Measurements from ENCODE around the gene SEZ6. TPM values are rescaled to one million over a fixed set of nuclear protein-coding genes. Genes with fewer than 3 reads are reported as not detected.

The SEZ6 gene
- total RNA-seq, 1 donor from 2014 or later: not detected

- DNase-seq (ENCODE audit: low spot score): no peak
Measured at GRCh38 chr17:29034510-29034909, 28.7 kb upstream of the SEZ6 start.

- no peak for DNase-seq (ENCODE audit: low spot score)
Measured at GRCh38 chr17:29032857-29033197, 27.0 kb upstream of the SEZ6 start.

- no peak for DNase-seq (ENCODE audit: low spot score)
Measured at GRCh38 chr17:29032013-29032856, 26.4 kb upstream of the SEZ6 start.

- DNase-seq (ENCODE audit: low spot score): no peak
Measured at GRCh38 chr17:29031488-29031887, 25.7 kb upstream of the SEZ6 start.

- DNase-seq (ENCODE audit: low spot score): no peak
Measured at GRCh38 chr17:29024316-29024952, 18.6 kb upstream of the SEZ6 start.

- DNase-seq (ENCODE audit: low spot score): no peak
Measured at GRCh38 chr17:29022074-29022473, 16.2 kb upstream of the SEZ6 start.

- DNase-seq (ENCODE audit: low spot score): no peak
Measured at GRCh38 chr17:29021226-29021625, 15.4 kb upstream of the SEZ6 start.

- DNase-seq (ENCODE audit: low spot score): no peak
Measured at GRCh38 chr17:29020576-29020975, 14.7 kb upstream of the SEZ6 start.

GRCh38 chr17:29019475-29020181 lies 13.8 kb upstream of the SEZ6 start:
- no peak for DNase-seq (ENCODE audit: low spot score)

- DNase-seq (ENCODE audit: low spot score): no peak
Measured at GRCh38 chr17:29018788-29019474, 13.1 kb upstream of the SEZ6 start.

- no peak for DNase-seq (ENCODE audit: low spot score)
Measured at GRCh38 chr17:29016345-29017210, 10.7 kb upstream of the SEZ6 start.

- DNase-seq (ENCODE audit: low spot score): no peak
Measured at GRCh38 chr17:29014716-29015115, 8.9 kb upstream of the SEZ6 start.

GRCh38 chr17:29012535-29012934 lies 6.7 kb upstream of the SEZ6 start:
- DNase-seq (ENCODE audit: low spot score): no peak

- no peak for DNase-seq (ENCODE audit: low spot score)
Measured at GRCh38 chr17:29010586-29010985, 4.8 kb upstream of the SEZ6 start.

GRCh38 chr17:29010129-29010528 lies 4.3 kb upstream of the SEZ6 start:
- no peak for DNase-seq (ENCODE audit: low spot score)

GRCh38 chr17:29008591-29008990 lies 2.8 kb upstream of the SEZ6 start:
- no peak for DNase-seq (ENCODE audit: low spot score)

GRCh38 chr17:29007860-29008455 lies 2.1 kb upstream of the SEZ6 start:
- no peak for DNase-seq (ENCODE audit: low spot score)

- DNase-seq (ENCODE audit: low spot score): no peak
Measured at GRCh38 chr17:29007456-29007855, 1.6 kb upstream of the SEZ6 start.

- DNase-seq (ENCODE audit: low spot score): no peak
Measured at GRCh38 chr17:29004081-29004692, 1.6 kb downstream of the SEZ6 start.

GRCh38 chr17:29003289-29003688 lies 2.5 kb downstream of the SEZ6 start:
- no peak for DNase-seq (ENCODE audit: low spot score)
